Epithelial cell of esophagus (primary cell): ENCODE results near the gene SUDS3.

Source experiments
- DNase-seq: peaks from one replicate; pipeline ENCODE4 v3.0.0; 2010; ENCODE audit warnings: low read depth
- H3K4me3 ChIP-seq: 2 replicates; pipeline ENCODE4 v1.5.1; 2011; ENCODE audit warnings: mild to moderate bottlenecking, low read length, control low read depth
- TF ChIP-seq, protein P1 (sequence below): IDR thresholded peaks from 2 replicates; pipeline ENCODE4 v1.5.1; 2011; ENCODE audit warnings: low read depth, mild to moderate bottlenecking, low read length, control low read depth, inconsistent platforms; ENCODE audit not compliant: insufficient read depth; ENCODE audit errors: missing control alignments

Gene SUDS3

DNA sequence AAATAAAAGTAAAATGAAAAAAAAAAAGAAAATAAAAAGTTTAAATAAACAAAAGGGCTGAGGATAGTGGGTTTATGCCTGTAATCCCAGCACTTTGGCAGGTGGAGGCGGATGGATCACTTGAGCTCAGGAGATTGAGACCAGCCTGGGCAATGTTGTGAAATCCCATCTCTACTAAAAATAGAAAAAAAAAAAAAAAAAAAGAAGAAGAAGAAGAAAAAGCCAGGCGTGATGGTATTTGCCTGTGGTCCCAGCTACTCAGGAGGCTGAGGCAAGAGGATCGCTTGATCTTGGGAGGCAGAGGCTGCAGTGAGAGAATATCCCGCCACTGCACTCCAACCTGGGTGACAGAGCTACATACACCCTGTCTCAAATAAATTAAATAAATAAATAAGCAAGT is 7.5 kb upstream of the SUDS3 start:
- DNase-seq: no peak
- no peak overlapping the region for H3K4me3 ChIP-seq
- TF ChIP-seq, protein P1, sequence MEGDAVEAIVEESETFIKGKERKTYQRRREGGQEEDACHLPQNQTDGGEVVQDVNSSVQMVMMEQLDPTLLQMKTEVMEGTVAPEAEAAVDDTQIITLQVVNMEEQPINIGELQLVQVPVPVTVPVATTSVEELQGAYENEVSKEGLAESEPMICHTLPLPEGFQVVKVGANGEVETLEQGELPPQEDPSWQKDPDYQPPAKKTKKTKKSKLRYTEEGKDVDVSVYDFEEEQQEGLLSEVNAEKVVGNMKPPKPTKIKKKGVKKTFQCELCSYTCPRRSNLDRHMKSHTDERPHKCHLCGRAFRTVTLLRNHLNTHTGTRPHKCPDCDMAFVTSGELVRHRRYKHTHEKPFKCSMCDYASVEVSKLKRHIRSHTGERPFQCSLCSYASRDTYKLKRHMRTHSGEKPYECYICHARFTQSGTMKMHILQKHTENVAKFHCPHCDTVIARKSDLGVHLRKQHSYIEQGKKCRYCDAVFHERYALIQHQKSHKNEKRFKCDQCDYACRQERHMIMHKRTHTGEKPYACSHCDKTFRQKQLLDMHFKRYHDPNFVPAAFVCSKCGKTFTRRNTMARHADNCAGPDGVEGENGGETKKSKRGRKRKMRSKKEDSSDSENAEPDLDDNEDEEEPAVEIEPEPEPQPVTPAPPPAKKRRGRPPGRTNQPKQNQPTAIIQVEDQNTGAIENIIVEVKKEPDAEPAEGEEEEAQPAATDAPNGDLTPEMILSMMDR: no peak

DNA sequence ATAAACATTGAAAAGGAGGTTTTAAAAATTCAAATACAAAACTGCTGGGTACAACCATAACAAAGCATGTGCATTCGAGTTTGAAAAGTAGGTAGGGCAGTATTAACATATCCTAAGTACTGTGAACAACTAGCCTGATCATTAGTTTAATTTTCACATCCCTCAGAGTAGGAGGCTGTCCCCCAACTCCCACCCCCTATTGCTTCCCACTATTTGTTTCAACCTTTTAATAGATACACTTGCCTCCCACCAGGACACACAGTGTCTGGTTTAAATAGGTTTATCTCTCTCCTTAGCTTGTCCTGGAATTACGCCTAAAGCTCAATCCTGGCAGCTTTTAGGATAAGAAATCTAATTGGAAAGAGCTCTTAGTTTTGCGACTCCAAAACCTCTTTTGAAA is 5.8 kb upstream of the SUDS3 start:
- TF ChIP-seq, protein P1: no peak
- no peak for DNase-seq
- H3K4me3 ChIP-seq: peak overlapping the region; percentile 86

DNA sequence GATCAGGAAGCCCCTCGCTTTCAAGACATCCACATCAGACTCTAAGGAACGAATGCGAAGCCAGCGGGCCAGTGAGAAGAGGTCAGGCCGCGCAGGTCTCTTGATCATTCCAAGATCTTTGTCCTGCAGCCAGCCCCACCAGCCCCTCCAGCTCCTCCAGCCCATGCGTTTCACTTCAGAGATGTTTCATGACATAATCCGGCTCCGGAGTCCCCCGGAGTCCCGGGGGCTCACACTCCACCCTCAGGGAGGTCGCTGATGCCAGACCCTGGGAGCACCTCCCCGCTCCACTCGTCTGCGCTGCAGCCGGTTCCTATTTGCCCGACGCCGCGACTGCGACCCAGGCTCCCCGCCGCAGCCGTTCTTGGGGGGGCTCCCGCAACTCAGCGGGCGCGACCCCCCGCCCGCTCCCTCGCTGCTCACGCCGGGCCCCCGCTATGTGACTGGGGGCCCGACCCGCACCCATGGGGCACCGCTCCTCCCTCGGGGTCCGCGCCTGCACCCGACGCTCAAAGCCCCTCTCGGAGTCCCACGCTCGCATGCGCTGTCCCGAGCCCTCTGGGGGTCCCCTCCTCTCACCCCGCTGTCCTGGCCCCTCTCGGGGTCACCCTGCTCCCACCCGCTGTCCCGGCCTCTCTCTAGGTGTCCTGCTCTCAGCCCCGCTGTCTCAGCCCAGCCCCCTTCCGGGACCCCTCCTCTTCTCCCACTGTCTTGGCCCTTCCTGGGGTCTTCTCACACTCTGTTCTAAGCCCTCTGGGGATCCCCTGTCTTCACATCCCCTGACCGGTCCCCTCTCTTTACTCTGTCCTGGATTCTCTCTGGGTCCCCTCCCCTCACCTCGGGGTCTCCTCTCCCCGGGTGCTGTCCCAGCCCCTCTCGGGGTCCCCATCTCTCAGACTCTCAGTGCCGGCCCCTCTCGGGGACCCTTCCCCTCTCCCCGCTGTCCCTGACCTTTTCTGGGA is 4.8 kb upstream of the SUDS3 start:
- TF ChIP-seq, protein P1: no peak
- peak; percentile 14 for DNase-seq
- peak overlapping the region; percentile 86 for H3K4me3 ChIP-seq

DNA sequence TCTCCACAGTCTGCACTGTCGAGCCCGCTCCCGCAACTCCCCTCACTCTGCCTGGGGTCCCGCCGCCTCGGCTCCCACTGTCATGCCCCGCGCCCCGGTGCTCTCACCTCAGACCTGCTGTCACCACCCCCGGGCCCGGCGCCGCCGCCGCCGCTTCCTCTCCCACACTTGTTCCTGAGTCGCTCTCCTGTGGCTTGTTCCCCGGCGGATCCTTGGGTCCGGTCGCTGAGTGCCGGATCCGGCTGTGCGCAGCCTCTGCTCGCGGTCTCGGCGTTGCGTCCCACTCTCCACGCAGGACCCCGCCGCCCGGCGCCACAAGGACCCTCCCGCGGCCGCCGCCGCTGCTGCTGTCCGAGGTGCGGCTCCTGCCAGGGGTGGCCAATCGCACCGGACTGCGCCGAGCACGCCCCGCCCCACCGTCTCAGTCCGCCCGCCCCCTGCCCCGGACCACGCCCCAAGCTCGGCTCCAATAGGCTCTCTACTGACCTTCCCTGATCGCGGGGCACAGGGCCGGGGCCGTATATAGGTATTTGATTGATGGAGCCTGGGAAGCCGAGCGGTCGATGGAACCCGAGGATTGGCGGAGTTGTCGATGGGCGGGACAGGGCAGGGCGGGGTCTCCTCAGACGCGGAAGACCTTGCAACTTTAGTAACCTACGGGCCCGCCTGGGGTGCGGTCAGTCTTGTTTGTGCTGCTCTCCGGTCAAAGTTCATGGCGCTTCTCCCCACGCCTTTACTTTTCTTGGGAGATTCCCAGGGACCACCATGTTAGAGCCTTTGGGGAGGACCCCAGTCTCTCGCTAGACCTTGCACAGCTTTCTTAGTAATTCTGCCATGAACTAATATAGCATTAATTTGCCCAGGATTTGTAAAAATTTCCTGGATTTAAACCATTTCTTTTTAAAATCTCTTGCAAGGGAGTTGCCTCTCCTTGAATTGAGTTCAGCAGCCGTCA is 3.5 kb upstream of the SUDS3 start, which contains the start of gene TAOK3:
Gene TAOK3 (minus strand): TSS at position 367 of the 955 bp plus-strand sequence. CDS start 117,340 bp downstream, outside the sequence.
- TF ChIP-seq, protein P1: no peak
- peak; percentile 99 for DNase-seq
- H3K4me3 ChIP-seq: peak within 1 kb of the TSS; percentile 86

DNA sequence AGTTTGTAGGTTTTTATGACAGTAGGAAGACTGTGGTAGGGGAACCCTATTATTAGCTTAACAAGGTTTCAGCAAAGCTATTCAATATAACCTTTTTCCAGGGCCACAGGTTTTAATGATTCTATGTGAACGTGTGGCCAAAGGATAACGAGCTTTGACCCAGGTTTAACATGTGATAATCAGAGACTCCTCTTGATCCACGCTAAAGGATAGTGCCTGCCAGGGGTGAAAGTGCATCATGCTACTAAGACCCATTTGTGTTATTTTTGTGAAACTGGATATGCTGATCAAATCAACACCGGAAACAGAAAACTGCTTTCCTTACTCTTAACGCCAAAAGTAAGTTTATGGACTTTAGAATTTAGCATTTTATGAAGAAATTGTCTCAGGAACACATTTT is 2.7 kb upstream of the SUDS3 start:
- DNase-seq: no peak
- TF ChIP-seq, protein P1: no peak
- peak overlapping the region; percentile 84 for H3K4me3 ChIP-seq

DNA sequence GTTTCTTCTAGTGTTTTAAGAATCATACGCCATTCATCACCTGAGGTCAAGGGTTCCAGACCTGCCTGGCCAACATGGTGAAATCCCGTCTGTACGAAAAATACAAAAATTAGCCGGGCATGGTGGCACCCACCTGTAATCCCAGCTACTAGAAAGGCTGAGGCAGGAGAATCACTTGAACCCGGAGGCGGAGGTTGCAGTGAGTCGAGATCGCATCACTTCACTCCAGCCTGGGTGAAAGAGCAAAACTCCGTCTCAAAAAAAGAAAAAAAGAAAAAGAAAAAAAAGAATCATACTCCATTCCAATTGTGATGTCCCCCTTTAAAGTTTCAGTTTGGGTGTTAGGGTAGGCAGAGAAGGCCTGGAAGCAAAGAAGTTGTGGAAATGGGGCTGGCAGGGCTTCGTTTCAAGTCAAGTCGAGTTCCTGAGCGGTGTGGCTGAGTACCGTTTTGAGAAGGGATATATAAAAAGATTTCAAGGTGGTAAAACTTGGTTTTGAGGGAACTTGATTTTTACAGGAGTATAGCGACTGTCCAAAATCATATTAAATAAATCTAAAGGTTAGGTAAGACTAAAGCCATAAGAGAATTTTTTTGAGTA is 2.1 kb upstream of the SUDS3 start:
- DNase-seq: no peak
- TF ChIP-seq, protein P1: no peak
- no peak overlapping the region for H3K4me3 ChIP-seq
